GM21390 (cell line): Measurements from ENCODE around the gene JMJD1C.
"Not testable (repeated sequence)": the region's sequence is repeated elsewhere in the genome, so short reads cannot be mapped to it uniquely, and the experiment has no call there.

Source experiments
- ATAC-seq: cut with Tn5 transposase; IDR thresholded peaks from one replicate; pipeline ENCODE4 v1.9.1; 2021; ENCODE audit not compliant: unreplicated experiment

The JMJD1C gene

DNA sequence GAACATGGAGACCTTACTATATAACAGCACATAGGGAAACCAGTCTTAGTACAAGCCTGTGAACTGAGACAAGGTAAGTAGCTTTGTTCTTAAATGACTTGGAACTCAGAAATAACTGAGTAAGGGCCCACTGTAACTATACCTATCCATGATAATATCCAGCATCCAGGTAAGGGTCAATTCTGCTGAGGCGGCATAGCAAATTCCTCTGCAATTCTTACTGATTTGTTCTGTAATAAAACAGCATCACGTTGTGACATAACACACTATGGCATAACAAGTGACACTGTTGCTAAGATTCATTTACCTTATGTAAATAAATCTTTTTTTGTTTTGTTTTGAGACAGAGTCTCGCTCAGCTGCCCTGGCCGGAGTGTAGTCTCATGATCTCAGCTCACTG lies 97.4 kb downstream of the JMJD1C start:
- ATAC-seq, result no peak

DNA sequence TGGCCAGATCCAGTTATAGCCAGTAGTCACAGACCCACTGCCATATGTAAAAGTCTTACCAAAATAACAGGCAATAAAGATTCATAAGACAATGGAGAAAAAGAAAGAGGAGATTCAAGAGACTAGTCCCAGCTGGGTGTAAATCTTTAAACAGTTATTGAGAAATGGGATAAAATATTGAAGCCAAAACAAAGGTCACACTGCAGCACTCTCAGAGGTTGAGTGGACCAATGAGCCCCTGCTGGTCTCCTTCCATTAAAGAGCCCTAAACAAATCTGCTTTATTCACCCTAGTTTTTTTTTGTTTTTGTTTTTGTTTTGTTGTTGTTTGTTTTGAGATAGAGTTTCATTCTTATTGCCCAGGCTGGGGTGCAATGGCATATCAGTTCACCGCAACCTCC lies 98.8 kb downstream of the JMJD1C start:
- ATAC-seq, result no peak

DNA sequence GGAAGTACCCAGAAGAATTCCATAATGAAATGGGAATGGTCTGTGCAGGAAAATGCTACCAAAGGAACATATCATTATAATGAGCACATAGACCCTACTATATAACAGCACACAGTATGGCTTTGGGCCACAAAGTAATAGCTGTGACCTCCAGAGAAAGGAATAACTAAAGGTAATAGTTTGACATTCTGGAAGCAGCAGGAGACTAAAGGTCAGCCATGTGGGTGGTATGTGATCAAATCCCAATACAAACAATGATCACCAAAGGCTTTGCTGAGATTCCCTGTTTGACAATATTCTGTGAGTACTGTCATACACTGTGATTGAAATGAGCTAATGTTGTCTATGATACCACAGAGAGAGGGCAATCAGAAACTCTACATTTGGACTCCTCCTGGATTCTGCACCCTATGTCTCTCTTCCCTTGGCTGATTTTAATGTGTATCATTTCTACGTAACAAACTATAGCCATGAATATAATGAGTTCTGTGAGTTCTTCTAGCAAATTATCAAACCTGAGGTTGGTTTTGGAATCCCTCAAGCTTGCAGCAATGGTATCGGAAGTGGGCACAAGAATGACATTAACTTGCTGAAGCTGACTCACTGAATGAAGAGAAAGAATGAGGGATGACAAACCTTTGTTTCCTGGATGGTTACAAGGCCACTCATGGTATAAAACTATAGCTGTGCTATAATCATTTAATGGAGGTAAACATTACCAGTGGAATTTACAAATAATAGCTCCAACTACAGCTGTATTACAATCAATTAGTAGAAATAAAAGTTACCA lies 99.6 kb downstream of the JMJD1C start:
- no peak for ATAC-seq

DNA sequence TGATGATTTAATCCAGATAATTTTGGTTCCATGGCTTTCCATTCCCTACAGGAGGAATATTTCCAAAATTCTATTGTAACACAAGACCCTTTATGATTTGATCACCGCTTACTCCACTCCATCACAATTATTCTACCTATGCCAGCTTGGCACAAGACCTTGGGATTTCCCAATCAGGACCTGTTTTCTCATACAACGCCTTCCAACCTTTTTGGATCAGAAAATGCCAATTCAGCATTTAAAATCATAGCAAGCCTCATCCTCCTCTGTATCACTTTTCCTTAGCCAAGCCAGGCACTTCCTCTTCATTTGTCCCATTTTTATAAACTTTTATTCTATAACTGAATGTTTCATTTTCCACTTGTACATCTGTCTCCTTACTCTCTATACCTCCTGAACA lies 100.9 kb downstream of the JMJD1C start:
- no peak for ATAC-seq

DNA sequence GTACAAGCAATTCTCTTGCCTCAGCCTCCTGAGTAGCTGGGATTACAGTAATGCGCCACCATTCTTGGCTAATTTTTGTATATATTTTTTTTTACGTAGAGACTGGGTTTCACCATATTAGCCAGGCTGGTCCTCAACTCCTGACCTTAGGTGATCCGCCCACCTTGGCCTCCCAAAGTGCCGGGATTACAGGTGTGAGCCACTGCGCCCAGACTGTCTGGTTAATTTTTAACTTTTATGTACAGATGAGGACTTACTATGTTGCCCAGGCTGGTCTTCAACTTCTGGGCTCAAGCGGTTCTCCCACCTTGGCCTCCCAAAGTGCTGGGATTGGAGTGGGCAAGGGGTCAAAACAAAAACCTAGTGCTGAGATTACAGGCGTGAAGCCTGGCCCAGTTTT lies 101.8 kb downstream of the JMJD1C start:
- ATAC-seq, result no peak

DNA sequence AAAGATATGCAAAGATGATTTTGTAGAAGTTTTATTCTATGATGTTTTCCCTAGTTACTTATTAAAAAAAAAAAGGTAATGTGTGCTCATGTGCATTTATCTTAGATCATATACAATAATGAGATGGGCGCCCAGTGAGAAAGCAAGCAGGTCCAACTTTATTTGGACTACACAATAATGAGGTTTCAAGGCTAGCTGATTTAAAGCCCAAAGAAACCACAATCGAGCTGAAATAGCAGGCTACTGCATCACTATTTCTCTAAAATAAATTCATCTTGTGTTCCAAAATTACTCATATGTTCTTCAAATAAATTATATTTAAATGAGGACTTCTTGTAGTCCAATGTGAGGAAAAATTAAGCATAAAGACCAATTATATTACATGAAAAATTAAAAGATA lies 110.1 kb downstream of the JMJD1C start:
- ATAC-seq, result no peak

DNA sequence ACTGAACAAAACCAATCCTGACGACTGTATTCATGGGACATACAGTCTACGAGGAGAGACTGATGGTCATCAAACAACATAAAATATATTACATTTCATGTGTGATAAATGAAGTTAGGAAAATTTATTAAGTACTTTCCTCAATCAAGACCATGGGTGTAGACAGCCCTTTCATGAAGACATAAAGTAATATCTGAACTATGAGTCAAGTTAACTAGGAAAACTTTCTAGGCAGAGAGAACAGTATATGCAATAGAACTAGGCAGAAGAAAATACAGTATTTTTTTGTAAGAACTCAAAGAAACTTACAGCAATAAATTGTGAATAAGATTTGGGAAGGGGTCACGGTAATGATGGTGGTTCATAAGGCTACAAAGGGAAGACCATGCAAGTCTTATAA lies 112.8 kb downstream of the JMJD1C start:
- no peak for ATAC-seq

DNA sequence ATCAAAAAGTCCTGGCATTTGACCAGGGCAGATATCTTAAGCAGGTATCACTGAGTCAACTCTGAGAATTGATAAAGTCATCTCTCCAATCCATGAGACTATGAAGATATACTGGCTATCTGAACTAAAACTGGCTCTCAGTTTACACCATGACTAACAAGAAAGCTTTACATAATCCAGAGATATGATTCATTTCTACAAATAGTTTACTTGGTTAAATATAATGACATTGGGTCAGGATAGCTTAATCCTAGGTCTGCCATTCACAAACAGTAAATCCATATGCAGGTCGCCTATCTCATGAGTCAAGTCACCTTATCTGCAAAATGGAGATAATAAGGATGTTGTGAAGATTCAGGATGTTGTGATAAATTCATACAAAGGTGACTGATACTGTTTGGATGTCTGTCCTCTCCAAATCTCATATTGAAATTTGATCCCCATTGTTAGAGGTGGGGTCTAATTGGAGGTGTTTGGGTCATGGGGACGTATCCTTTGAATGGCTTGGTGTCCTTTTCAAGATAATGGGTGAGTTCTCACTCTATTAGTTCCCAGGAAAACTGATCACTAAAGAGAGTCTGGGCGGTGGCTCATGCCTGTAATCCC lies 117.4 kb downstream of the JMJD1C start:
- no peak for ATAC-seq

DNA sequence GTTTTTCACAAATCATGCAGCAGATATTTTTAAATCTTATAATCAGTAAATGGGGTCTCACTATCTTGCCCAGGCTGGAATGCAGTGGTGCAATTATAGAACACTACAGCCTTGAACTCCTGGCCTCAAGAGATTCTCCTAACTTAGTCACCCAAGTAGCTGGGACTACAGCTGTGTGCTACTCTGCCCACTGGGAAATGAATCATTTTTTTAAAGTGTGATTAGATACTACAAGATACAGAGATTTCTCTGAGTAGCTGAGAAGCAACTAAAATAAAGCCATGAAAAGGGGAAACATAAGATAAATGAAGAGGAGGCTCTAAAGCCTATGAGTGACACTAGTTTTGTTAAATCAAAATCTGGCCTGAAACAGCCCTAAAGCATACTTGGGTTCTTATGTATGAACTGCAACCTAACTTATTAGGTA lies 119.7 kb downstream of the JMJD1C start:
- ATAC-seq, result no peak

DNA sequence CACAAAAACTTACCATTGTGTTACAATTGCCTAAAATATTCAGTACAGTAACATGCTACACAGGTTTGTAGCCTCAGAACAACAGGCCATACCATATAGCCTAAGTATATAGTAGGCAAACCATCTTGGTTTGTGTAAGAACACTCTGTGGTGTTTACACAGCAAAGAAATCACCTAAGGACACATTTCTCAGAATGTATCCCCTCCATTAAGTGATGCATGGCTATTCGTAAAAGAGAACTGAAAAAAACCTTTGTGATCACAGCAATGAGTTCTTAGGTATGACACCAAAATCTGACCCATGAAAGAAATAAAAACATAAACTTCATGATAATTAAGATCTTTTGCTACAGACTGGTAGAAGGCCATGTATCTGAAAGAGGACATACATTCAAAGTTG lies 121.5 kb downstream of the JMJD1C start:
- no peak for ATAC-seq

DNA sequence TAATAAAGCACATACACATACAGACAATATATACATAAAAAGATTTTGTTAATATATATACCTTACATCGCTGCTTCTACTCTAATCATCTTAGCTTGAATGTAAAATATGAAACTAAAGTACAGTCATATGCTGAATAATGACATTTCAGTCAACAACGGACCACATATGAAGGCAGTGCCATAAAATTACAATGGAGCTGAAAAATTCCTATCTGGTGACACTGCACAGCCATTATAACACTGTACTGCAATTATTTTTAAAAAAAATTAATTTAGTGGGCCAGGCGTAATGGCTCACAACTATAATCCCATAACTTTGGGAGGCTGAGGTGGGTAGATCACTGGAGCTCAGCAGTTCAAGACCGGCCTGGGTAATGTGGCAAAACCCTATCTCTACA lies 122.3 kb downstream of the JMJD1C start:
- ATAC-seq, result no peak

DNA sequence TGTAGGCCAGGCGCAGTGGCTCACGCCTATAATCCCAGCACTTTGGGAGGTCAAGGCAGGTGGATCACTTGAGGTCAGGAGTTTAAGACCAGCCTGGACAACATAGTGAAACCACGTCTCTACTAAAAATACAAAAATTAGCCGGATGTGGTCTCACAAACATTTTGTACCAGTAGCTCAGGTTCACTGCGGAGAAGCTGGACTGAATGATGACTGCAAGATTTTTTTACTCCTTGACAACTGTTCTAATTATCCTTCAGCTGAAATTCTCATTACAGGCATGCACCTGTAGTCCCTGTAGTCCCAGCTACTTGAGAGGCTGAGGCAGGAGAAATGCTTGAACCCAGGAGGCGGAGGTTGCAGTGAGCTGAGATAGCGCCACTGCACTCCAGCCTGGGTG lies 126.1 kb downstream of the JMJD1C start:
- not testable (repeated sequence) for ATAC-seq

DNA sequence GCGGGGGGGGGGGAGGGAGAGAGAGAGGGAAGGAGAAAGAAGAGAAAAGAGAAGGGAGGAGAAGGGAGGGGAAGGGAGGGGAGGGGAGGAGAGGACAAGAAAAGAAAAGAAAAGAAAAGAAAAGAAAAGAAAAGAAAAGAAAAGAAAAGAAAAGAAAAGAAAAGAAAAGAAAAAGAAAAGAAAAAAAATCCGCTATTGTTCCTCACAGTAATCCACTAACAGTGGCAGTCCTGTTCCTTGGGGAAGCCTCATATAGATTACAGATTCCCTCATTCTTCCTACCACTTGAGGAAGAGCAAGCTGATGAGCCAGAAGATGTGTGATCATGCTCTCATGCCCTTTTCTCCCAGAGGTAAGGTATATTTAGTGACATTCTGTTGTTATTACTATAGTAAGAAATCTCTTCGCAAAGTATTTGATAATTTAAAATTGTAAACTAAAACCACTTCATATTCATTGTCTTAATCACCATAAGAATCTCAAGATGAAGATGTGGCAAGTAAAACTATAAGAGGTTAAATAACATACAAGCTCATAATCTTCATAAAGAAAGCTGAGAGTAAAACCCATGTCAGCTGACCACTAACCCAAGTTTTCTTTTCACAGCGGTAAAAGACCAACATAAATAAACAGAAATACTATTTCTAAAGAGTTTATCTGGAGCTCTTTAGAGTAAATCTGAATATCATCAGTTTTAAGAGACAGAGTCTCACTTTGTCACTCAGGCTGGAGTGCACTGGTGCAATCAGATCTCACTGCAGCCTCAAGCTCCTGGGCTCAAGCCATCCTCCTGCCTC lies 128.1 kb downstream of the JMJD1C start:
- no peak for ATAC-seq

DNA sequence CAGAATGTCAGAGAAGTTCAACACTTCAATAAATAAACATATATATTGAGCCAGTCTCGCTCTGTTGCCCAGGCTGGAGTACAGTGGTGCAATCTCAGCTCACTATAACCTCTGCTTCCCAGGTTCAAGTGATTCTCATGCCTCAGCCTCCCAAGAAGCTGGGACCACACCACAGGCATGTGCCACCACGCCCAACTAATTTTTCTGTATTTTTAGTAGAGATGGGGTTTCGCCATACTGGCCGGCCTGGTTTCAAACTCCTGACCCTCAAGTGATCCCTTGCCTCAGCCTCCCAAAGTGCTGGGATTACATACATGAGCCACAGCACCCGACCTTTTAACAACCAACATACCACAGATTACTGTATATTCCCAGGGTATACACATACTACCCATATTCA lies 134.2 kb downstream of the JMJD1C start:
- no peak for ATAC-seq

DNA sequence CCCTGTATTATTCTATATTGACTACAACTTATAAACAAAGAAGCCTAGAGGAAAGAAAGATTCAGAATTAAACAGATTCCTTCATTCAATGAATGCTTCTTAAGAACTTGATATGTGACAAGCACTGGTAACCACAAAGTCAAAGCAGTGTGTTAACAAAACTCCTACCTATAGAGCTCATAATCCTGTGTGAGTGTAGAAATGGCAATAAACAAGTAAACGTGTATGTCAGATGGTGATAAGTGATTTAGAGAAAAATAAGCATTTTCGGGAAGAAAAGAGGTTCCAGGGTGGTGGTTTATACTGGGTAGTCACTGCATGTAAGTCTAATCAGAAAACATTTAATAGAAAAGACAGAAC lies 141.3 kb downstream of the JMJD1C start:
- no peak for ATAC-seq

DNA sequence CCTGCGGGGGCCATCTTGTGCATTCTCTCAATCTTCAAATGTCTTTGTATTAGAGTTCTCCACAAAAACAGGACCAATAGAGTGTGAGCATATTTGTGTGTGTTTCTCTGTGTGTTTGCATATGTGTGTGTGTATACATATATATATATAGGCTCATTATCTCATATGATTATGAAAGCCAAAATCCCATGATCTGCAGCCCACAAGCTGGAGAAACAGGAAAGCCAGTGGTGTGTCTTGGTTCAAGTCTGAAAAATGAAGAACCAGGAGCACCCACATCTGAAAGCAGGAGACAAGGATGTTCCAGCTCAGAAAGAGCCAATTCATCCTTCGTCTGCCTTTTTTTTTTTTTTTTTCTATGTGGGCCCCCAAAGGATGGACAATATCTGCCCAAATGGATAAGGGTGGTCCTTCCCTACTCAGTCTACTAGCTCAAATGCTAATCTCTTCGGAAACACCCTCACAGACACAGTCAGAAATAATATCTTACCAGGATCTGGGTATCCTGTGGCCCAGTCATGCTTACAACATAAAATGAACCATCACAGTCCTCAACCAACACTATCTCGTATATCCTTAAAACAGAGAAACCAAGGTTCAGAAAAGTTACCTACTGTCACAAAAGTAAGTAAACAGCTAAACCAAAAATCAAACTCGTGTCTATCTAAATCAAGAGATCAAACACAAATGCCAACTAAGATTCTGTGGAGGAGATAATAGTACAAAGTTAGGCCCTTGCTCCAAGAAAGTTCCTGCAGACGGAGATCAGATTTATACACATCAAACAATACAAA lies 141.9 kb downstream of the JMJD1C start:
- no peak for ATAC-seq

DNA sequence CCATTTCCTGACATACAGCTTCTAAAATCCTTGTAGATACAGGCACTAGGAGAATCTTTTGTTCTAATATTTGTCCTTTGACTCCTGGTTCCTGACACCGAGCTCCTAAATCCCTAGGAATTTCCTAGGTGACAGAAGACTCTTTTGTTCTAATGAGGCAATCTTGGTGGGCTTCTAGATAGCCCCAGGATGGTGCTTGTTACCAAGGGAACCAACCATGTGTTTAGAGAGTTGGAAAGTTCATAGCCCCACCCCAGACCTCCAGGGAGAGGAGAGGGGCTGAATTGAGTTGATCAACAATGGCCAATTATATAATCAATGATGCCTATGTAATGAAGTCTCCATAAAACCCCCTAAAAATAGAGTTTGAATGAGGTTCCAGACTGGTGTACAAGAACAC lies 145.1 kb downstream of the JMJD1C start:
- ATAC-seq, result no peak

DNA sequence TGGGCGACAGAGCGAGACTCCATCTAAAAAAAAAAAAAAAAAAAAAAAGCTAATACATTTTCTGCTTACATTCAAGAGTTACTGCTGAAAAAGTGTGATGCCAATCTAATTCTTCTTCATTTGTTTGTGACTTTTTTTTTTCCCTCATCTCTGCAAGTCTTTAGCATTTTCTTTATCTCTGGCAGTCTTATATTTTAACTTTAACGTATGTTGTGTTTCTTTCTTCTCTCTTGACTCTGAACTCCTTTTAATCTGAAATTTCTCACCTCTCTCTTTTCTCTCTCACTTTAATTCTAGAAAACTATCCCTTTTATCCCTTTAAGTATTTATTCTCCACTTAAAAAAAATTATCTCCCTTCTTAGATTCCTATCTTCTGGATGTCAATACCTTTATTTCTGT lies 146.5 kb downstream of the JMJD1C start:
- ATAC-seq, result no peak

DNA sequence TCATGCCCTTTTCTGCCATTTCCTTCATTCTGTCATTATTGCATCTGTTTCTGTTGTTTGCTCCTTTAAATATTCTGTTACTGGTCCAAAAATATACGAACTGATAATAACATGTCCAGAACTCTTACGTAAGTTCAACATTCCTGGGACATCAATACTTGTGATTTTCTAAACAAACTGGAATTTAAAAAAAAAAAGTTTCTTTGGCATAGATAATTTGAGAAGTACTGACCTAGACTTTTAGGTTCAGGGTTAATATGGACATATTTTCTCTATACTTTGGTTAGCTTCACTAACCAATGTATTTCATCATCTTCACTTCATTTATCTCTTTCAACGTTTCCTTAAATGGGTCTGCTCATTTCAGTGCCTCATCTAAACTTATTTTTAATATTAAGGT lies 147.3 kb downstream of the JMJD1C start:
- no peak for ATAC-seq

DNA sequence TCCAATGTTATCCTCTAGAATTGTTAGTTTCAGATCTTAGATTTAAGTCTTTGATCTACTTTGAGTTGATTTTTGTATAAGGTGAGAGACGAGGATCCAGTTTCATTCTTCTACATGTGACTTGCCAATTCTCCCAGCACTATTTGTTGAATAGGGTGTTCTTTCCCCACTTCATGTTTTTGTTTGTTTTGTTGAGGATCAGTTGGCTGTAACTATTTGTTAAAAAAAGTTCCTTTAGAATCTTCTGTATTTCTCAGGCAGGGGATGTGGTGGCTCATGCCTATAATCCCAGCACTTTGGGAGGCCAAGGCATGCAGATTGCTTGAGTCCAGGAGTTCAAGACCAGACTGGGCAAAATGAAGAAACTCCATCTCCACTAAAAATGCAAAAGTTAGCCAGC lies 151.8 kb downstream of the JMJD1C start:
- no peak for ATAC-seq

DNA sequence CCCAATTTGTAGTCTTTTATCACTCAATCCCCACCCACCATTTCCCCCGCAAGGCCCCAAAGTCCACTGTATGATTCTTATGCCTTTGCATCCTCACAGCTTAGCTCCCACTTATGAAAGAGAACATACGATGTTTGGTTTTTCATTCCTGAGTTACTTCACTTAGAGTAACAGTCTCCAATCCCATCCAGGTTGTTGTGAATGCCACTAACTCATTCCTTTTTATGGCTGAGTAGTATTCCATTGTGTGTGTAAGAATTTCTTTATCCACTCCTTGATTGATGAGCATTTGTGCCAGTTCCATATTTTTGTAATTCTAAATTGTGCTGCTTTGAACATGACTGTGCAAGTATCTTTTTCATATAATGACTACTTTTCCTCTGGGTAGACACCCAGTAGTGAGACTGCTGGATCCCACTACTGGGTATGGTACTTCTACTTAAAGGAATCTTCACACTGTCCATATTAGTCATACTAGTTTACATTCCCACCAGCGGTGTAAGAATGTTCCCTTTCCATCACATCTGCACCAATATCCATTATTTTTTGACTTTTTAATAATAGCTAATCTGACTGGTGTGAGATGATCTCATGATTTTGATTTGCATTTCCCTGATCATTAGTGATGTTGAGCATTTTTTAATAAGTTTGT lies 152.6 kb downstream of the JMJD1C start:
- no peak for ATAC-seq
